ENCODE measurements around the gene SYNGR1.

DNA sequence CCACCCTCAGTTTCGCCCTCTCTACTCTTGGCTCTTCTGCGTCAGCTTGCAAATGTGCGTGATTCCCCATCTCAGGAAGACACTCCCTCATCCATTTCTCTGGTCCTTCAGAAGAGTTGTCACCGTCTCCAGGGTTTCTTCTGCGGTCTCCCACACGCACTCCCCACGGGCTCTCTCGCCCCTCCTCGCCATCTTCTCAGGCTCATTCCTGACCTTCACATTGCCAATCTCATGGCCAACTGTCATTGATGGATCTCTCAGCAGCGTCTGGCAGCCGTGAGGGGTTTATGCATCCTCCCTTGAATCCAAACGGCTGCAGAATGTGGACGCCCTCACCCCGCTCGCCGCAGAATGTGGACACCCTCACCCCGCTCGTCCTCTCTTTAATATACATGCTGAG, 10.5 kb downstream of the SYNGR1 start:
- TF ChIP-seq POLR2A (IDR thresholded peaks at IDR 0.05; ENCODE audit: low read length) (no peak), GATA1 (IDR thresholded peaks at IDR 0.05; ENCODE audit: low read depth, low read length) (no peak)
